DMS 273 (cell line): ENCODE data around the gene STMP1.
A peak's percentile ranks its signal among the peaks of the same experiment; 100 is the strongest.
"Not testable (repeated sequence)": the region's sequence is repeated elsewhere in the genome, so short reads cannot be mapped to it uniquely, and the experiment has no call there.

Experiments
- DNase-seq: peaks from one replicate; lab custom pipeline; 2025; ENCODE audit not compliant: unreplicated experiment; lab: John Stamatoyannopoulos, UW

STMP1 gene

GRCh38 chr7:135664046-135664589 is 1.8 kb downstream of the STMP1 start:
- no peak for DNase-seq

GRCh38 chr7:135665042-135665441 is 2.7 kb downstream of the STMP1 start:
- DNase-seq, result no peak

- no peak for DNase-seq
Observed at GRCh38 chr7:135666156-135666555, 3.8 kb downstream of the STMP1 start.

GRCh38 chr7:135666846-135667245 is 4.5 kb downstream of the STMP1 start:
- DNase-seq, result no peak

- not testable (repeated sequence) for DNase-seq
Observed at GRCh38 chr7:135667626-135668025, 5.3 kb downstream of the STMP1 start.

GRCh38 chr7:135668852-135669395 is 6.6 kb downstream of the STMP1 start:
- not testable (repeated sequence) for DNase-seq

- no peak for DNase-seq
Observed at GRCh38 chr7:135669774-135670173, 7.5 kb downstream of the STMP1 start.

GRCh38 chr7:135670179-135670578 is 7.9 kb downstream of the STMP1 start:
- DNase-seq, result no peak

- peak; percentile 81 for DNase-seq
Observed at GRCh38 chr7:135672560-135673359, 10.4 kb downstream of the STMP1 start.

- no peak for DNase-seq
Observed at GRCh38 chr7:135673360-135673706, 11.0 kb downstream of the STMP1 start.

GRCh38 chr7:135678612-135679575 is 16.6 kb downstream of the STMP1 start:
- peak; percentile 47 for DNase-seq

GRCh38 chr7:135681762-135682161 is 19.4 kb downstream of the STMP1 start:
- DNase-seq, result no peak

GRCh38 chr7:135682191-135682590 is 19.9 kb downstream of the STMP1 start:
- peak; percentile 63 for DNase-seq

- no peak for DNase-seq
Observed at GRCh38 chr7:135683609-135684008, 21.3 kb downstream of the STMP1 start.

- no peak for DNase-seq
Observed at GRCh38 chr7:135684136-135684535, 21.8 kb downstream of the STMP1 start.

GRCh38 chr7:135684699-135685098 is 22.4 kb downstream of the STMP1 start:
- DNase-seq, result no peak

GRCh38 chr7:135685306-135686084 is 23.2 kb downstream of the STMP1 start:
- no peak for DNase-seq

- no peak for DNase-seq
Observed at GRCh38 chr7:135687466-135687865, 25.2 kb downstream of the STMP1 start.

- no peak for DNase-seq
Observed at GRCh38 chr7:135690566-135690965, 28.3 kb downstream of the STMP1 start.

GRCh38 chr7:135692055-135692454 is 29.7 kb downstream of the STMP1 start:
- no peak for DNase-seq

GRCh38 chr7:135692606-135693005 is 30.3 kb downstream of the STMP1 start:
- DNase-seq, result not testable (repeated sequence)
